ENCODE data around the gene MBOAT2. TPM values are rescaled to one million over a fixed set of nuclear protein-coding genes. Genes with fewer than 3 reads are reported as not detected.

MBOAT2 gene
- total and polyA plus RNA-seq, 4 donors = 9.0 to 72.9 (median 16.8) TPM

- Histone ChIP-seq H3K27ac (ENCODE audit: low read depth in 1 of 2, low read length in 1 of 2) (no peak overlapping the region), H3K36me3 (ENCODE audit: control insufficient read depth in 4 of 4, insufficient read depth in 4 of 4, low read length in 4 of 4) (peaks cover 0 to 2% (median under 1%) of the 10 kb centered on the region in 4 donors), H3K9me3 (ENCODE audit: control insufficient read depth in 4 of 4, insufficient read depth in 3 of 4, low read length in 3 of 4) (no peaks in the 10 kb centered on the region), H3K9ac (ENCODE audit: insufficient read depth in 1 of 2, low read length in 2 of 2) (no peak overlapping the region), H3K4me1 (ENCODE audit: control insufficient read depth in 5 of 5, insufficient read depth in 5 of 5, low read length in 5 of 5) (peaks cover 0 to 7% (median 0%) of the 10 kb centered on the region in 5 donors), H3K27me3 (ENCODE audit: control insufficient read depth in 3 of 3, insufficient read depth in 3 of 3, low read length in 2 of 3) (no peaks in the 10 kb centered on the region), H3K4me3 (no peak overlapping the region)
- no peak for TF ChIP-seq CTCF (IDR thresholded peaks at IDR 0.05; ENCODE audit: control extremely low read depth, extremely low read depth)
- ATAC-seq (ENCODE audit: insufficient read depth, low FRiP score) = peak; percentile 28
- 74 to 93% methylated on average over 7 of the region's 7 CpGs for WGBS, 2 donors
- DNase-seq = no peak
Observed at GRCh38 chr2:8889978-8890377, 113.5 kb downstream of the MBOAT2 start.

- Histone ChIP-seq H3K27ac (ENCODE audit: low read depth in 1 of 2, low read length in 1 of 2) (no peak overlapping the region), H3K4me1 (ENCODE audit: control insufficient read depth in 5 of 5, insufficient read depth in 5 of 5, low read length in 5 of 5) (peaks cover 0 to 7% (median 0%) of the 10 kb centered on the region in 5 donors), H3K36me3 (ENCODE audit: control insufficient read depth in 4 of 4, insufficient read depth in 4 of 4, low read length in 4 of 4) (peaks cover 0 to 2% (median 0%) of the 10 kb centered on the region in 4 donors), H3K9ac (ENCODE audit: insufficient read depth in 1 of 2, low read length in 2 of 2) (no peak overlapping the region), H3K4me3 (no peak overlapping the region), H3K9me3 (ENCODE audit: control insufficient read depth in 4 of 4, insufficient read depth in 3 of 4, low read length in 3 of 4) (no peaks in the 10 kb centered on the region), H3K27me3 (ENCODE audit: control insufficient read depth in 3 of 3, insufficient read depth in 3 of 3, low read length in 2 of 3) (no peaks in the 10 kb centered on the region)
- no peak for DNase-seq
- TF ChIP-seq CTCF (IDR thresholded peaks at IDR 0.05; ENCODE audit: control extremely low read depth, extremely low read depth) = no peak
- no peak for ATAC-seq (ENCODE audit: insufficient read depth, low FRiP score)
- 96% methylated on average over 8 of the region's 8 CpGs for WGBS, 2 donors
Observed at GRCh38 chr2:8888963-8889362, 114.5 kb downstream of the MBOAT2 start.

- DNase-seq = no peak
- TF ChIP-seq CTCF (IDR thresholded peaks at IDR 0.05; ENCODE audit: control extremely low read depth, extremely low read depth) = no peak
- Histone ChIP-seq H3K27ac (ENCODE audit: low read depth in 1 of 2, low read length in 1 of 2) (no peak overlapping the region), H3K36me3 (ENCODE audit: control insufficient read depth in 4 of 4, insufficient read depth in 4 of 4, low read length in 4 of 4) (peaks cover 0 to 2% (median 0%) of the 10 kb centered on the region in 4 donors), H3K27me3 (ENCODE audit: control insufficient read depth in 3 of 3, insufficient read depth in 3 of 3, low read length in 2 of 3) (no peaks in the 10 kb centered on the region), H3K4me3 (no peak overlapping the region), H3K9me3 (ENCODE audit: control insufficient read depth in 4 of 4, insufficient read depth in 3 of 4, low read length in 3 of 4) (no peaks in the 10 kb centered on the region), H3K4me1 (ENCODE audit: control insufficient read depth in 5 of 5, insufficient read depth in 5 of 5, low read length in 5 of 5) (peaks cover 0 to 3% (median 0%) of the 10 kb centered on the region in 5 donors), H3K9ac (ENCODE audit: insufficient read depth in 1 of 2, low read length in 2 of 2) (no peak overlapping the region)
- WGBS, 2 donors = 57 to 73% methylated on average over 2 of the region's 2 CpGs
- ATAC-seq (ENCODE audit: insufficient read depth, low FRiP score) = no peak
Observed at GRCh38 chr2:8886876-8887275, 116.6 kb downstream of the MBOAT2 start.

- no peak for TF ChIP-seq CTCF (IDR thresholded peaks at IDR 0.05; ENCODE audit: control extremely low read depth, extremely low read depth)
- H3K9ac ChIP-seq (ENCODE audit: insufficient read depth in 1 of 2, low read length in 2 of 2) = no peak overlapping the region
- DNase-seq (no peak), ATAC-seq (ENCODE audit: insufficient read depth, low FRiP score) (no peak)
- no peak overlapping the region for H3K27ac ChIP-seq (ENCODE audit: low read depth in 1 of 2, low read length in 1 of 2)
- peaks cover 0 to 2% (median 1%) of the 10 kb centered on the region in 4 donors for H3K36me3 ChIP-seq (ENCODE audit: control insufficient read depth in 4 of 4, insufficient read depth in 4 of 4, low read length in 4 of 4)
- no peaks in the 10 kb centered on the region for H3K9me3 ChIP-seq (ENCODE audit: control insufficient read depth in 4 of 4, insufficient read depth in 3 of 4, low read length in 3 of 4)
- H3K4me1 ChIP-seq (ENCODE audit: control insufficient read depth in 5 of 5, insufficient read depth in 5 of 5, low read length in 5 of 5) = peaks cover 0 to 2% (median 0%) of the 10 kb centered on the region in 5 donors
- H3K27me3 ChIP-seq (ENCODE audit: control insufficient read depth in 3 of 3, insufficient read depth in 3 of 3, low read length in 2 of 3) = no peaks in the 10 kb centered on the region
- WGBS, 2 donors = 92 to 94% methylated on average over 1 of the region's 1 CpG
- no peak overlapping the region for H3K4me3 ChIP-seq
Observed at GRCh38 chr2:8886202-8886518, 117.3 kb downstream of the MBOAT2 start.

All from lung (tissue), 12 donors.